GM12878 (cell line): Measurements from ENCODE around the gene FBXL15.

Source experiments
- CTCF ChIP-seq, 3 experiments: IDR thresholded peaks in 2 of 3; conservative IDR thresholded peaks in 1 of 3; 2 replicates each; pipeline ENCODE4 v1.5.1; 2011; ENCODE audit warnings: low read depth in 3 of 3, low read length in 3 of 3, mild to moderate bottlenecking in 3 of 3, control low read depth in 2 of 3, moderate library complexity in 2 of 3, inconsistent platforms in 1 of 3, mixed read lengths in 1 of 3; ENCODE audit not compliant: control insufficient read depth in 2 of 3, insufficient read depth in 1 of 3; ENCODE audit errors: extremely low read depth in 1 of 3
- MYC ChIP-seq: IDR thresholded peaks from 2 replicates; pipeline ENCODE4 v1.6.1; 2011; ENCODE audit warnings: mild to moderate bottlenecking, low read length, moderate library complexity, inconsistent platforms; ENCODE audit not compliant: insufficient read depth, insufficient replicate concordance, insufficient read length, severe bottlenecking
- POLR2A ChIP-seq: IDR thresholded peaks from 2 replicates; pipeline ENCODE4 v1.6.1; 2011; ENCODE audit warnings: low read depth, mild to moderate bottlenecking, low read length
- RAD21 ChIP-seq: IDR thresholded peaks from 2 replicates; pipeline ENCODE4 v1.6.1; 2011; ENCODE audit warnings: mild to moderate bottlenecking, low read depth, low read length, moderate library complexity; ENCODE audit not compliant: insufficient read depth
- TF ChIP-seq, protein P1 (sequence below): IDR thresholded peaks from 2 replicates; pipeline ENCODE4 v1.6.1; 2012; ENCODE audit warnings: mild to moderate bottlenecking, low read depth, low read length

GRCh38 chr10:102405632-102406031 lies 15.0 kb upstream of the FBXL15 start:
- TF ChIP-seq, protein P1, sequence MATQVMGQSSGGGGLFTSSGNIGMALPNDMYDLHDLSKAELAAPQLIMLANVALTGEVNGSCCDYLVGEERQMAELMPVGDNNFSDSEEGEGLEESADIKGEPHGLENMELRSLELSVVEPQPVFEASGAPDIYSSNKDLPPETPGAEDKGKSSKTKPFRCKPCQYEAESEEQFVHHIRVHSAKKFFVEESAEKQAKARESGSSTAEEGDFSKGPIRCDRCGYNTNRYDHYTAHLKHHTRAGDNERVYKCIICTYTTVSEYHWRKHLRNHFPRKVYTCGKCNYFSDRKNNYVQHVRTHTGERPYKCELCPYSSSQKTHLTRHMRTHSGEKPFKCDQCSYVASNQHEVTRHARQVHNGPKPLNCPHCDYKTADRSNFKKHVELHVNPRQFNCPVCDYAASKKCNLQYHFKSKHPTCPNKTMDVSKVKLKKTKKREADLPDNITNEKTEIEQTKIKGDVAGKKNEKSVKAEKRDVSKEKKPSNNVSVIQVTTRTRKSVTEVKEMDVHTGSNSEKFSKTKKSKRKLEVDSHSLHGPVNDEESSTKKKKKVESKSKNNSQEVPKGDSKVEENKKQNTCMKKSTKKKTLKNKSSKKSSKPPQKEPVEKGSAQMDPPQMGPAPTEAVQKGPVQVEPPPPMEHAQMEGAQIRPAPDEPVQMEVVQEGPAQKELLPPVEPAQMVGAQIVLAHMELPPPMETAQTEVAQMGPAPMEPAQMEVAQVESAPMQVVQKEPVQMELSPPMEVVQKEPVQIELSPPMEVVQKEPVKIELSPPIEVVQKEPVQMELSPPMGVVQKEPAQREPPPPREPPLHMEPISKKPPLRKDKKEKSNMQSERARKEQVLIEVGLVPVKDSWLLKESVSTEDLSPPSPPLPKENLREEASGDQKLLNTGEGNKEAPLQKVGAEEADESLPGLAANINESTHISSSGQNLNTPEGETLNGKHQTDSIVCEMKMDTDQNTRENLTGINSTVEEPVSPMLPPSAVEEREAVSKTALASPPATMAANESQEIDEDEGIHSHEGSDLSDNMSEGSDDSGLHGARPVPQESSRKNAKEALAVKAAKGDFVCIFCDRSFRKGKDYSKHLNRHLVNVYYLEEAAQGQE: no peak
- no peak for TF ChIP-seq CTCF (IDR thresholded peaks at IDR 0.05 in 2 of 3, conservative IDR thresholded peaks at IDR 0.05 in 1 of 3; ENCODE audit: control insufficient read depth in 2 of 3, extremely low read depth in 1 of 3, insufficient read depth in 1 of 3, low read depth in 3 of 3, low read length in 3 of 3)
- peak; percentile 63 for TF ChIP-seq POLR2A
- no peak for TF ChIP-seq MYC
- no peak for TF ChIP-seq RAD21
